KMS-11 (cell line): ENCODE measurements around the gene RGL3.

Experiments
- H2AFZ ChIP-seq: fragments of 200-600 bp; sonication (generic); 2 replicates; pipeline ENCODE4 v1.6.1; 2016; ENCODE audit warnings: antibody characterized with exemption, mixed run types, low read depth
- H3K27ac ChIP-seq: fragments of 200-600 bp; sonication (generic); 2 replicates; pipeline ENCODE4 v1.6.1; 2016; ENCODE audit warnings: mild to moderate bottlenecking, mixed run types
- H3K27me3 ChIP-seq: fragments of 200-600 bp; sonication (generic); 2 replicates; pipeline ENCODE4 v1.6.1; 2017; ENCODE audit warnings: mild to moderate bottlenecking, low read depth, mixed run types, moderate library complexity; ENCODE audit not compliant: insufficient read depth
- H3K36me3 ChIP-seq: fragments of 200-600 bp; sonication (generic); 2 replicates; pipeline ENCODE4 v1.6.1; 2017; ENCODE audit warnings: mild to moderate bottlenecking, mixed run types; ENCODE audit not compliant: insufficient read depth
- H3K4me1 ChIP-seq: fragments of 200-600 bp; sonication (generic); 2 replicates; pipeline ENCODE4 v1.6.1; 2016; ENCODE audit warnings: mild to moderate bottlenecking, low read depth, mixed run types; ENCODE audit not compliant: poor library complexity, severe bottlenecking
- H3K4me2 ChIP-seq: fragments of 200-600 bp; sonication (generic); 2 replicates; pipeline ENCODE4 v1.7.0; 2016; ENCODE audit warnings: mild to moderate bottlenecking, mixed run types
- H3K4me3 ChIP-seq: fragments of 200-600 bp; sonication (generic); IDR thresholded peaks from 2 replicates; pipeline ENCODE4 v1.6.1; 2017; ENCODE audit warnings: low read depth, low read length, mixed read lengths; ENCODE audit not compliant: insufficient read depth
- H3K79me2 ChIP-seq: fragments of 200-600 bp; sonication (generic); 2 replicates; pipeline ENCODE4 v1.6.1; 2016; ENCODE audit warnings: low read depth, mixed run types; ENCODE audit not compliant: insufficient read depth
- H3K9ac ChIP-seq: fragments of 200-600 bp; sonication (generic); 2 replicates; pipeline ENCODE4 v1.6.1; 2016; ENCODE audit warnings: mild to moderate bottlenecking, mixed run types
- H4K20me1 ChIP-seq: fragments of 200-600 bp; sonication (generic); 2 replicates; pipeline ENCODE4 v1.6.1; 2016; ENCODE audit warnings: mild to moderate bottlenecking, mixed run types; ENCODE audit not compliant: insufficient read depth
- CTCF ChIP-seq: fragments of 200-600 bp; sonication (generic); conservative IDR thresholded peaks from 2 replicates; pipeline ENCODE4 v1.6.1; 2017; ENCODE audit warnings: low read depth, mild to moderate bottlenecking, antibody characterized with exemption, low read length, moderate library complexity, mixed read lengths

The RGL3 gene

GRCh38 chr19:11422163-11423065, 3.3 kb upstream of the RGL3 start:
- no peak for TF ChIP-seq CTCF
- H3K36me3 ChIP-seq, result no peaks in the 10 kb centered on the region
- H2AFZ ChIP-seq, result peak overlapping the region; percentile 70
- H4K20me1 ChIP-seq, result no peaks in the 10 kb centered on the region
- no peak overlapping the region for H3K4me3 ChIP-seq
- H3K79me2 ChIP-seq, result no peaks in the 10 kb centered on the region
- peaks cover 33% of the 10 kb centered on the region for H3K27me3 ChIP-seq
- no peak overlapping the region; the same call in 1 of the 2 replicates for H3K9ac ChIP-seq
- peak overlapping the region; percentile 57 for H3K4me2 ChIP-seq
- peaks cover 4% of the 10 kb centered on the region for H3K4me1 ChIP-seq
- no peak overlapping the region for H3K27ac ChIP-seq

- H3K4me3 ChIP-seq, result no peak overlapping the region
- no peak overlapping the region for H3K27ac ChIP-seq
- no peak for TF ChIP-seq CTCF
- peak overlapping the region; percentile 70 for H2AFZ ChIP-seq
- no peaks in the 10 kb centered on the region for H4K20me1 ChIP-seq
- peaks cover 4% of the 10 kb centered on the region for H3K4me1 ChIP-seq
- H3K36me3 ChIP-seq, result no peaks in the 10 kb centered on the region
- no peaks in the 10 kb centered on the region for H3K79me2 ChIP-seq
- no peak overlapping the region for H3K9ac ChIP-seq
- H3K4me2 ChIP-seq, result peak overlapping the region; percentile 57
- H3K27me3 ChIP-seq, result peaks cover 33% of the 10 kb centered on the region
Observed at GRCh38 chr19:11421371-11422098, 2.4 kb upstream of the RGL3 start.

- no peaks in the 10 kb centered on the region for H3K36me3 ChIP-seq
- no peak overlapping the region for H3K27ac ChIP-seq
- H3K4me3 ChIP-seq, result no peak overlapping the region
- no peak overlapping the region for H3K9ac ChIP-seq
- H4K20me1 ChIP-seq, result no peaks in the 10 kb centered on the region
- no peaks in the 10 kb centered on the region for H3K79me2 ChIP-seq
- no peak for TF ChIP-seq CTCF
- peak overlapping the region; percentile 57; the same call in 1 of the 2 replicates for H3K4me2 ChIP-seq
- peaks cover 41% of the 10 kb centered on the region for H3K27me3 ChIP-seq
- peaks cover 4% of the 10 kb centered on the region for H3K4me1 ChIP-seq
- H2AFZ ChIP-seq, result peak overlapping the region; percentile 70; the same call in 1 of the 2 replicates
Observed at GRCh38 chr19:11420429-11421370, 1.6 kb upstream of the RGL3 start.

GRCh38 chr19:11418094-11418548, 993 bp downstream of the RGL3 start:
- Histone ChIP-seq H3K4me1 (peaks cover 4% of the 10 kb centered on the region), H3K79me2 (no peaks in the 10 kb centered on the region), H2AFZ (no peak overlapping the region), H3K36me3 (no peaks in the 10 kb centered on the region), H3K4me2 (no peak overlapping the region), H4K20me1 (no peaks in the 10 kb centered on the region), H3K27me3 (peaks cover 44% of the 10 kb centered on the region), H3K27ac (no peak overlapping the region), H3K9ac (no peak overlapping the region), H3K4me3 (no peak overlapping the region)
- TF ChIP-seq CTCF, result no peak
